A673 (cell line): Measurements from ENCODE around the gene EPHB6.

Source experiments
- CTCF ChIP-seq: fragments of 300-800, 200-600 bp; sonication (generic); conservative IDR thresholded peaks from 2 replicates; pipeline ENCODE4 v1.5.1; 2017; ENCODE audit warnings: low read depth, mild to moderate bottlenecking, antibody characterized with exemption, low read length, moderate library complexity, mixed read lengths
- EZH2 ChIP-seq: fragments of 200-600 bp; sonication (generic); IDR thresholded peaks from 2 replicates; pipeline ENCODE4 v1.6.1; 2017; ENCODE audit warnings: borderline replicate concordance, low read depth, mild to moderate bottlenecking, mixed read lengths, antibody characterized with exemption, low read length; ENCODE audit not compliant: poor library complexity, severe bottlenecking

DNA sequence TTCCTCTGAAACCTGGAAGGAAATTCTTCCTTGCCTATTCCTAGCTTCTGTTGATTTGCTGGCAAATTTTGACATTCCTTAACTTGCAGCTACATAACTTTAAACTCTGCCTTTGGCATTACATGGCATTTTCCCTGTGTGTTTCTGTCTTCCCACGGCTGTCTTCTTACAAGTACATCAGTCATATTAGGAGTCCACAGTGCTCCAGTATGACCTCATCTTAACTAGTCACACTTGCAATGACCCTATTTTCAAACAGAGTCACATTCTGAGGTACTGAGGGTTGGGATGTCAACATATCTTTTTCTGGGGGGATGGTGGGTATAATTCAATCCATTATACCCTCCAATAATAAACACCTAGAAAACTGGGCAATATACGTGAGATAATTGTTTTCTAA, 37.4 kb upstream of the EPHB6 start:
- TF ChIP-seq CTCF, result no peak
- TF ChIP-seq EZH2, result no peak
